ENCODE data around the gene VPS33B.
"Not testable (repeated sequence)": the region's sequence is repeated elsewhere in the genome, so short reads cannot be mapped to it uniquely, and the experiment has no call there.

The VPS33B gene

GRCh38 chr15:91031796-91032195 is 9.4 kb upstream of the VPS33B start:
- DNase-seq, result no peak

GRCh38 chr15:91027677-91028076 is 5.3 kb upstream of the VPS33B start:
- DNase-seq, result no peak

GRCh38 chr15:91023720-91024119 is 1.3 kb upstream of the VPS33B start:
- DNase-seq, result no peak

GRCh38 chr15:91022832-91023129 is 387 bp upstream of the VPS33B start:
- no peak for DNase-seq

GRCh38 chr15:91021516-91022074 is 799 bp downstream of the VPS33B start:
- DNase-seq, result no peak

- DNase-seq, result no peak
Measured at GRCh38 chr15:91018158-91018557, 4.2 kb downstream of the VPS33B start.

GRCh38 chr15:91017716-91018115 is 4.7 kb downstream of the VPS33B start:
- no peak for DNase-seq

GRCh38 chr15:91013701-91014100 is 8.7 kb downstream of the VPS33B start:
- DNase-seq, result not testable (repeated sequence)

- no peak for DNase-seq
Measured at GRCh38 chr15:91007266-91007665, 15.1 kb downstream of the VPS33B start.

GRCh38 chr15:91001209-91001608 is 21.2 kb downstream of the VPS33B start:
- DNase-seq, result no peak

GRCh38 chr15:90998737-90999136 is 23.7 kb downstream of the VPS33B start:
- no peak for DNase-seq

- DNase-seq, result peak; percentile 98
Measured at GRCh38 chr15:90994417-90995311, 27.7 kb downstream of the VPS33B start, which contains the start of gene PRC1. Gene PRC1 (minus strand): TSS chr15:90994535. CDS start chr15:90994417, 118 bp downstream.

- peak; percentile 4 for DNase-seq
Measured at GRCh38 chr15:90994059-90994416, 28.4 kb downstream of the VPS33B start.

GRCh38 chr15:90991587-90992285 is 30.7 kb downstream of the VPS33B start:
- no peak for DNase-seq

GRCh38 chr15:90990446-90990845 is 31.9 kb downstream of the VPS33B start:
- DNase-seq, result no peak

GRCh38 chr15:90989040-90989768 is 33.2 kb downstream of the VPS33B start:
- DNase-seq, result no peak

- DNase-seq, result no peak
Measured at GRCh38 chr15:90988296-90988695, 34.1 kb downstream of the VPS33B start.

GRCh38 chr15:90987561-90988141 is 34.7 kb downstream of the VPS33B start:
- no peak for DNase-seq

- no peak for DNase-seq
Measured at GRCh38 chr15:90986790-90987507, 35.4 kb downstream of the VPS33B start.

- no peak for DNase-seq
Measured at GRCh38 chr15:90982135-90982534, 40.3 kb downstream of the VPS33B start.

GRCh38 chr15:90981681-90982080 is 40.7 kb downstream of the VPS33B start:
- no peak for DNase-seq

- no peak for DNase-seq
Measured at GRCh38 chr15:90979582-90979981, 42.8 kb downstream of the VPS33B start.
